NOMO-1 (cell line): Measurements from ENCODE around the gene KIF26B.
A peak's percentile ranks its signal among the peaks of the same experiment; 100 is the strongest.

Experiments
- DNase-seq, 2 experiments: peaks; one replicate each; lab custom pipeline; 2025; ENCODE audit not compliant: unreplicated experiment in 2 of 2; lab: John Stamatoyannopoulos, UW

Gene KIF26B

DNA sequence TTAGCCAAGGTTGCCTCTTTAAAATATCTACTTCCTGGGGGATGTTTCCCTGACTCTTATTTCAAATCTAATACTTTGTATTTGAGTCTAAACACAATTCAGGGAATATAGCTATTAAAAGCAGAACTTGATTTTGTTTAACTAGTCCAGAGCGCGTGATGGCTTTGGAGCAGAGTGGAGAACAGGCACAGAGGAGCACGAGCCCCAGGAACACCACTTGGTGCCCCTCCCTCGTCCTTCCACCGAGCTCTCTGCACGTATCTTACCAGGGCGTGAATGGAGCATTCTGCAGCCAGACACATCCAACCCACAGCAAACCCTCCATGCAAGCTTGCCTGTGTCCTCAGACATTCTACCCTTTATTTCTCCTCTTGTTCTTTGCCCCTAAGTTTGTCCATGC lies 14.1 kb downstream of the KIF26B start:
- no peak for DNase-seq

- DNase-seq = no peak
Observed at GRCh38 chr1:245169376-245169775, 14.6 kb downstream of the KIF26B start.

DNA sequence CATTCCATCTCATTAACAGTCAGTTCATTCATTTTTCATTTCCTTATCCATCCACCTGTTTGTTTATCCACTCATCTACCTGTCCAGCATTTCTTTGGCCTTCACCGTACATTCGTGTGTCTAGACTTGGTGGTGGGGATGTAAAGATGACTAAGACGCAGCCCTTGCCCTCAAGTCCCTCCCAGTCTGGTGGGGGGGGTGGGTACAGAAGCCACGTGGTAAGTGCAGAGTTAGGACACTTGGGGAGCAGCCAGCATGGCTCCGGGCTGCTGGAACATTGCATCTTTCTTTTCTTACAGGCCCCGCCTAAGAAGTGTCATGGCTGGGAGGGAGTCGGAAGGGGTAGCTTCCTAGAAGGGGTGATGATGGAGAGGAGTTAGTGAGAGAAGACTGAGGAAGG lies 17.2 kb downstream of the KIF26B start:
- no peak for DNase-seq

- DNase-seq = no peak
Observed at GRCh38 chr1:245172829-245173228, 18.0 kb downstream of the KIF26B start.

- DNase-seq = no peak
Observed at GRCh38 chr1:245173446-245174211, 18.8 kb downstream of the KIF26B start.

DNA sequence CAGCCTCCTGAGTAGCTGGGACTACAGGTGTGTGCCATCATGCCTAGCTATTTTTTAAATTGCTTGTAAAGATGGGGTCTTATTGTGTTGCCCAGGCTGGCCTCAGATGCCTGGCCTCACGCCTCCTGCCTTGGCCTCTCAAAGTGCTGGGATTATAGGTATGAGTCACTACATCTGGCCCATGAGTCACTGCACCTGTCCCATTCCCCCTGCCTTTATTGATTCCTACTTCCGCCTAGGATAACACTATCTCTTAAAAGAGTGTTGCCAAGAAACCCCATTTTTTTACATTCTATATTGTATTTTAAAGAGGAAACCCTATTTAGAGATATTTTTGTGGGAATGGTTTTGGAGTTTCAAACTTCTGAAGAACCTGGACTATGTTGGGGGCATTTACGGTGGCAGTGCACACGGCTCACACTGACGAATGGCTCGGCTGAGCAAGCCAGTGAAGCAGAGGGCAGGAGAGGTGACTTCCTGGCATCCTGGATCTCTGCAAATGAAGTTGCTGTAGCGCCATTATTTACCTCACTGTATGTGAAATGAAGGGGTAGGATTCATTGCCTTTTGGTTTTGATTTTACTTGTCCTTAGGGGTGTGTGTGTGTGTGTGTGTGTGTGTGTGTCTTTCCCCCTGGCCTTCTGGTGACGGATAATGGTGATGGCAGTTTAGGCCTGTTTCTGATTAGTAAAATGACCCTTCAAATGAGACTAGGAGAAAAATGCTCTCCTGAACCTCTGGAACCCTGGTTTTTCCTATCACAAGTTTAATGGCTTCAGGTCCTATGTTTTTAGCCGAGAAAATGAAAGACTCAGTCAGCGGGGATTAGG lies 22.5 kb downstream of the KIF26B start:
- no peak for DNase-seq

GRCh38 chr1:245179706-245180105 lies 24.9 kb downstream of the KIF26B start:
- no peak for DNase-seq

DNA sequence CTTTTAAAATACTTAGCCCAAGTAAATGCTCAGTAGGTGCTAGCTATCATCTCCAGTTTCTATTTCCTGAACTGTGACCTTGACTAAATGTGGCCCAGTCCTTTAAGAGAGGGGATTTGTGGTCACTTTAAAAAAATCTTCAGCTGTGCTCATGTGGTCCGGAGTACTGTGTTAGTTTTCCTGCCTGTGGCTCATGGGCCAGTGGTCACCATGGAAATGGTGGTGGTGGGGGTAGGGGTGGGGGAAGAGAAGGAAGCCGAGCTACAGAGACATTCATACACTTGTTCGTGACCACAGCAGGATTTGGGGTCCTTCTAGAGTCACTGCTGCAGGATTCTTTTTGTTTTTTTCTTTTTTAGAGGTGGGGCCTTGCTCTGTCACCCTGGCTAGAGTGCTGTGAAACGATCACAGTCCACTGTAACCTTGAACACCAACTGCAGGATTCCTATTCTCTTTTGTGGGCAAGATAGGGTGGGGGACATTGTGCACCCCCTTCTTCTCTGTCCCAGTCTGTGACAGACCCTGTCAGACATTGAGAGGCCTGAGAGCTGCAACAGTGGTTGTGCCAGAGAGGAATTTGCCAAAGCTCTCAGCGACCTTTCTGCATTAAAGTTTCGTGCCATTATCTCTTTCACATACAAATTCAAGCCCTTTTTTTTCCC lies 25.8 kb downstream of the KIF26B start:
- no peak for DNase-seq

- DNase-seq = no peak
Observed at GRCh38 chr1:245181158-245181517, 26.4 kb downstream of the KIF26B start.

- no peak for DNase-seq
Observed at GRCh38 chr1:245182028-245182427, 27.2 kb downstream of the KIF26B start.

- no peak for DNase-seq
Observed at GRCh38 chr1:245183429-245183828, 28.6 kb downstream of the KIF26B start.

- no peak for DNase-seq
Observed at GRCh38 chr1:245184779-245185178, 30.0 kb downstream of the KIF26B start.

DNA sequence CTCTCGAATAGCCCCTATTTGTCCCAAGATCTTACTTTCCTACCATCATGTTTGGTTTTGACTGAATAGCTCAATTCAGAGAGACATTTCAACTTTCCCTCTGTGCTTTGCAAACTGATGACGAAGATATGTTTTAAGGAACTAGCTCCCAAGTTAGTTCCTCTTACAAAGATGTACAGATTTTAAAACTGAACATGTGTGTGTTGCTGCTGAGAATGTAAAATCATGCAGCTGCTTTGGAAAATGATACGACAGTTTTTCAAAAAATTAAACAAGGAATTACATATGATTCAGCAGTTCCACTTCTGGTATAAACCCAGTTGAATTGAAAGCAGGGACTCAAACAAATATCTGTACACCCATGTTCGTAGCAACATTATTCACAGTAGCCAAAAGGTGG lies 33.6 kb downstream of the KIF26B start:
- DNase-seq = peak; percentile 22 to 80

- no peak for DNase-seq
Observed at GRCh38 chr1:245195398-245195797, 40.6 kb downstream of the KIF26B start.

GRCh38 chr1:245197121-245197520 lies 42.3 kb downstream of the KIF26B start:
- DNase-seq = no peak

DNA sequence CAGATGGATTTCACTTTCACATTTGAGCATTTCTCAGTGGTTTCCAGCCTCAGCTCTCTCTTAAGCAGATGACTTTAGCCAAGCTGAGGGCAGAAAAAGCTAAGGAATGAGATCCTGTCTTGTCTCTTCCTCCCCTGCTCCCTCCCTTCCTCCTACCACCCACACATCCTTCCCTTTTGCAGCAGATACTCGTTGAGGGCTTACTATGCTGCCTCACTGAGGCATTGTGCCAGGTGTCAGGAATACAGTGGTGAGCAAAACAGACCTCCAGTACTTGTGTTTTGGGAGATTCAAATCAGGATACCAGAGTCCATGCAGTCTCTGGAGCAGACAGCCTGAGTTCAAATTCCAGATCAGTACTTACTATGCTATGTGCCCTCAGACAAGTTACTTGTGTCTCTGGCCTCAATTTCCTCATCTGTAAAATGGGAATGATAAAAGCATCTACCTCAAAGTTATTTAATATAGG lies 43.2 kb downstream of the KIF26B start:
- no peak for DNase-seq

GRCh38 chr1:245198748-245199516 lies 44.1 kb downstream of the KIF26B start:
- DNase-seq = no peak

- DNase-seq = no peak
Observed at GRCh38 chr1:245200146-245200545, 45.4 kb downstream of the KIF26B start.

- DNase-seq = no peak
Observed at GRCh38 chr1:245201201-245201600, 46.4 kb downstream of the KIF26B start.

DNA sequence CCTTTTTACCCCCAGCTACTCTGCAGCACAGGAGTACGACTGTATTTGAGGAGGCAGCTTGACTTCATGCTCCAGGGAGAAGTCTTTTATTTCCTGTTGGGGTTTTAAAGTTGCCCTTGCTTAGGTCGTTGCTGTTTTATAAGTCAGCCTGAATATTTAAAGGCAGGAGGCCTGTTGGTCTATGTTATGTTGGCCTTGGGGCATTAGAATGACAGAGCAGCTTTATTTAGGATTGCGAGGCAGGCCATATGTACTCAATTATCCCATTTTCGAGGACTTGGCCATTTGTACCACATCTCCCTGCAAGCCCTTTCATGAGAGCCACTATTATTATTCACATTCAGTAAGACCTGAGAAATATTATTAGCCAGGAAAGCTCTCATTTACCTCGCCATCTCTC lies 47.0 kb downstream of the KIF26B start:
- DNase-seq = no peak

GRCh38 chr1:245205396-245205795 lies 50.6 kb downstream of the KIF26B start:
- no peak for DNase-seq
